Loucy (cell line): ENCODE results near the gene NTNG1.

Source experiments
- H2AFZ ChIP-seq: fragments of 200-600 bp; sonication (generic); 2 replicates; pipeline ENCODE4 v1.6.0; 2016; ENCODE audit warnings: antibody characterized with exemption, mild to moderate bottlenecking, low read length, moderate library complexity
- H3F3A ChIP-seq: fragments of 200-600 bp; 2 replicates; pipeline ENCODE4 v1.6.0; 2016; ENCODE audit warnings: antibody characterized with exemption, low read depth, mild to moderate bottlenecking
- H3K27me3 ChIP-seq: fragments of 200-600 bp; sonication (generic); 2 replicates; pipeline ENCODE4 v1.6.1; 2014; ENCODE audit warnings: low read length, mild to moderate bottlenecking; ENCODE audit not compliant: insufficient read depth, poor library complexity, severe bottlenecking
- H3K36me3 ChIP-seq: fragments of 200-600 bp; sonication (generic); 2 replicates; pipeline ENCODE4 v1.6.1; 2016; ENCODE audit warnings: low read length; ENCODE audit not compliant: insufficient read depth
- H3K4me1 ChIP-seq: fragments of 200-600 bp; sonication (generic); 2 replicates; pipeline ENCODE4 v1.5.1; 2014; ENCODE audit warnings: low read length, mild to moderate bottlenecking; ENCODE audit not compliant: insufficient read depth, poor library complexity, severe bottlenecking
- H3K4me2 ChIP-seq: fragments of 200-600 bp; sonication (generic); 2 replicates; pipeline ENCODE4 v1.6.0; 2014; ENCODE audit warnings: antibody characterized with exemption, low read length, low read depth, mild to moderate bottlenecking; ENCODE audit not compliant: poor library complexity, severe bottlenecking
- H3K4me3 ChIP-seq: fragments of 200-600 bp; sonication (generic); 2 replicates; pipeline ENCODE4 v1.5.1; 2014; ENCODE audit warnings: low read length, mild to moderate bottlenecking, mixed read lengths; ENCODE audit not compliant: poor library complexity, severe bottlenecking
- H3K79me2 ChIP-seq: fragments of 200-600 bp; sonication (generic); 2 replicates; pipeline ENCODE4 v1.6.1; 2014; ENCODE audit warnings: low read length; ENCODE audit not compliant: insufficient read depth
- H3K9ac ChIP-seq: fragments of 200-600 bp; sonication (generic); 2 replicates; pipeline ENCODE4 v1.6.0; 2014; ENCODE audit warnings: mild to moderate bottlenecking, low read depth, low read length, moderate library complexity; ENCODE audit not compliant: poor library complexity, severe bottlenecking
- H3K9me2 ChIP-seq: fragments of 200-600 bp; sonication (generic); replicated peaks from 2 replicates; pipeline ENCODE4 v1.6.1; 2016; ENCODE audit warnings: low read depth, low read length, mixed read lengths
- H3K9me3 ChIP-seq: fragments of 200-600 bp; sonication (generic); 2 replicates; pipeline ENCODE4 v1.6.1; 2014; ENCODE audit warnings: mild to moderate bottlenecking, antibody characterized with exemption, low read length, low read depth; ENCODE audit not compliant: insufficient read depth
- H4K20me1 ChIP-seq: fragments of 200-600 bp; sonication (generic); 2 replicates; pipeline ENCODE4 v1.6.0; 2014; ENCODE audit warnings: antibody characterized with exemption, low read length, mild to moderate bottlenecking; ENCODE audit not compliant: insufficient read depth, poor library complexity, severe bottlenecking
- EZH2phosphoT487 ChIP-seq: fragments of 200-600 bp; IDR thresholded peaks from 2 replicates; pipeline ENCODE4 v1.6.1; 2018; ENCODE audit warnings: antibody characterized with exemption, mild to moderate bottlenecking, moderate library complexity, borderline replicate concordance
- TF ChIP-seq, protein P1 (sequence below): fragments of 200-600 bp; sonication (generic); conservative IDR thresholded peaks from 2 replicates; pipeline ENCODE4 v1.5.1; 2014; ENCODE audit warnings: mild to moderate bottlenecking, antibody characterized with exemption, low read length

NTNG1 gene

DNA sequence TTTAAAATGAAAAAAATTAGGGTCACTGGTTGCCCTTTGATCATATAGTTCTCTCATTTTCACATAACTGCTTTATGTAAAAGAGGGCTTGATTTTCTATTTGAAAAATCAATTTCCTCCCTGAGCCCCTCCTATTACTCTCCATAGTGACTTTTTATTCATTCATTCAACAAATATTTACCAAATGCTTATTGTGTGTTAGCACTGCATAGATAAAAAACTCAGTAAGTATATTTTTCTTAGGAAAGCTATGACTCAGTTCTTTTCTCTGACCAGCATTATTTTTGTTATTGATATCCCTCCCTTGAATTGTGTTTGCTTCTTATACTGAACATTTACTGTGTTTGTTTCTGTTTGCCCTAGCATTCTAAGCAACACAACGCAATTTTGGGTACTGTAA lies 59.8 kb downstream of the NTNG1 start:
- Histone ChIP-seq H3K4me2 (no peak overlapping the region), H3K79me2 (no peaks in the 10 kb centered on the region), H2AFZ (no peak overlapping the region)

DNA sequence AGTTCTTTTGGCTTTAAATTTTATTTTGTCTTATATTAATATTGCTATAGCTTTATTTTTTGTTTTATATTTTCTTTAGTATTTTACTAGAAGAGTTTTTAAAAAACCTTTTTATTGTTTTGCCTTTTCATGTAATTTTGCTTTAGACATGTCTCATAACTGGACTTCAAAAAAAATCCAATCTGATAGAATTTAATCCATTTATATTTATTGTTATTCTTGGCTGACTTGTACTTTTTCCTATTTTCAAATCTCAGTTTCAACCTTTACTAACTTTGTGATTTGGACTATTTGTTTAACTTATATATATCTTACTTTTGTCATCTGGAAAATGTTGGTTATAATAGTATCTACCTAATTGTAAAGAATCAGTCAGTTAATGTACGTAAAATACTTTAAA lies 61.2 kb downstream of the NTNG1 start:
- H3K79me2 ChIP-seq, result no peaks in the 10 kb centered on the region
- no peak overlapping the region for H3K4me3 ChIP-seq
- TF ChIP-seq, protein P1, sequence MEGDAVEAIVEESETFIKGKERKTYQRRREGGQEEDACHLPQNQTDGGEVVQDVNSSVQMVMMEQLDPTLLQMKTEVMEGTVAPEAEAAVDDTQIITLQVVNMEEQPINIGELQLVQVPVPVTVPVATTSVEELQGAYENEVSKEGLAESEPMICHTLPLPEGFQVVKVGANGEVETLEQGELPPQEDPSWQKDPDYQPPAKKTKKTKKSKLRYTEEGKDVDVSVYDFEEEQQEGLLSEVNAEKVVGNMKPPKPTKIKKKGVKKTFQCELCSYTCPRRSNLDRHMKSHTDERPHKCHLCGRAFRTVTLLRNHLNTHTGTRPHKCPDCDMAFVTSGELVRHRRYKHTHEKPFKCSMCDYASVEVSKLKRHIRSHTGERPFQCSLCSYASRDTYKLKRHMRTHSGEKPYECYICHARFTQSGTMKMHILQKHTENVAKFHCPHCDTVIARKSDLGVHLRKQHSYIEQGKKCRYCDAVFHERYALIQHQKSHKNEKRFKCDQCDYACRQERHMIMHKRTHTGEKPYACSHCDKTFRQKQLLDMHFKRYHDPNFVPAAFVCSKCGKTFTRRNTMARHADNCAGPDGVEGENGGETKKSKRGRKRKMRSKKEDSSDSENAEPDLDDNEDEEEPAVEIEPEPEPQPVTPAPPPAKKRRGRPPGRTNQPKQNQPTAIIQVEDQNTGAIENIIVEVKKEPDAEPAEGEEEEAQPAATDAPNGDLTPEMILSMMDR, result no peak
- no peak for TF ChIP-seq EZH2phosphoT487
- no peaks in the 10 kb centered on the region for H3F3A ChIP-seq
- no peak overlapping the region for H3K4me2 ChIP-seq
- no peaks in the 10 kb centered on the region for H3K27me3 ChIP-seq
- H3K36me3 ChIP-seq, result no peaks in the 10 kb centered on the region
- H4K20me1 ChIP-seq, result no peaks in the 10 kb centered on the region
- no peaks in the 10 kb centered on the region for H3K9me2 ChIP-seq
- H3K4me1 ChIP-seq, result no peaks in the 10 kb centered on the region
- H3K9ac ChIP-seq, result no peak overlapping the region
- no peak overlapping the region for H2AFZ ChIP-seq
- no peaks in the 10 kb centered on the region for H3K9me3 ChIP-seq

More for the DNA sequence above, 59.8 kb downstream of the NTNG1 start:
- Histone ChIP-seq H4K20me1 (no peaks in the 10 kb centered on the region), H3K9me3 (no peaks in the 10 kb centered on the region), H3K9me2 (no peaks in the 10 kb centered on the region), H3K4me1 (no peaks in the 10 kb centered on the region), H3F3A (no peaks in the 10 kb centered on the region), H3K36me3 (no peaks in the 10 kb centered on the region), H3K4me3 (no peak overlapping the region), H3K27me3 (no peaks in the 10 kb centered on the region), H3K9ac (no peak overlapping the region)
- TF ChIP-seq, protein P1, result no peak
- no peak for TF ChIP-seq EZH2phosphoT487

DNA sequence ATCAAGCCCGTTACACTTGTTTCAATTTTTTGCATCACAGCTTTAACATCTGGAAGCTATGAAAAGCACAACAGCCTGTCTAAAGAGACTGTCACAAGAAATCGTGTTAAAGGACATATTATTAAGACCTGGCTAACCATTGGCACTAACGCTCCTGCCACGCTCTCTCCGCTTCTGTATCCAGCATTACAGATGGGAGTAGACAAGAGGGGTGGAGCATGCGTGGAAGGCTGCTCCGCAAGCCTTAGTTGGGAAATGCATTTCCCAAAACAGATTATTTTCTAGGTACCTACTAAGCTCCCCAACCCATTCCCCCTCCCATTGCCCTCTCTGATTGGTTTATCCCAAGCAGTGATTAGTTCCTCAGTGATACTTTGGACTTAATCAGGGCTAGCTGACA lies 72.4 kb downstream of the NTNG1 start:
- no peaks in the 10 kb centered on the region for H3K4me1 ChIP-seq
- TF ChIP-seq, protein P1, result no peak
- no peak for TF ChIP-seq EZH2phosphoT487
- no peak overlapping the region for H2AFZ ChIP-seq

More for the DNA sequence above, 72.4 kb downstream of the NTNG1 start:
- H3K27me3 ChIP-seq, result no peaks in the 10 kb centered on the region
- H3F3A ChIP-seq, result no peaks in the 10 kb centered on the region
- H3K79me2 ChIP-seq, result no peaks in the 10 kb centered on the region
- H3K4me3 ChIP-seq, result no peak overlapping the region
- H3K4me2 ChIP-seq, result no peak overlapping the region
- H3K9me2 ChIP-seq, result no peaks in the 10 kb centered on the region
- H3K9ac ChIP-seq, result no peak overlapping the region
- no peaks in the 10 kb centered on the region for H3K9me3 ChIP-seq
- no peaks in the 10 kb centered on the region for H3K36me3 ChIP-seq
- H4K20me1 ChIP-seq, result no peaks in the 10 kb centered on the region
